ENCODE data around the gene GSTCD.

- TF ChIP-seq CTCF (conservative IDR thresholded peaks at IDR 0.05; ENCODE audit: low read length) (no peak), EZH2phosphoT487 (IDR thresholded peaks at IDR 0.05; ENCODE audit: borderline replicate concordance, low read depth, low read length) (no peak)
Observed at GRCh38 chr4:105710012-105710600, 1.5 kb downstream of the GSTCD start.

Measured in OCI-LY7 (cell line).